Measurements from ENCODE around the gene NAA16.
A peak's percentile ranks its signal among the peaks of the same experiment; 100 is the strongest.

Gene NAA16

GRCh38 chr13:41286370-41286769, 24.7 kb upstream of the NAA16 start:
- no peak for DNase-seq (ENCODE audit: low read depth)
- no peak overlapping the region for H3K4me3 ChIP-seq (ENCODE audit: low read depth, low read length)
- TF ChIP-seq MYC (IDR thresholded peaks at IDR 0.05; ENCODE audit: low read depth, low read length) (no peak), POLR2A (IDR thresholded peaks at IDR 0.05; ENCODE audit: extremely low read depth, insufficient read length) (no peak), MAX (IDR thresholded peaks at IDR 0.05; ENCODE audit: low read depth, low read length) (no peak)

GRCh38 chr13:41289463-41289881, 21.6 kb upstream of the NAA16 start:
- no peak overlapping the region for H3K4me3 ChIP-seq (ENCODE audit: low read depth, low read length)
- no peak for TF ChIP-seq POLR2A (IDR thresholded peaks at IDR 0.05; ENCODE audit: extremely low read depth, insufficient read length)
- TF ChIP-seq, protein P1, sequence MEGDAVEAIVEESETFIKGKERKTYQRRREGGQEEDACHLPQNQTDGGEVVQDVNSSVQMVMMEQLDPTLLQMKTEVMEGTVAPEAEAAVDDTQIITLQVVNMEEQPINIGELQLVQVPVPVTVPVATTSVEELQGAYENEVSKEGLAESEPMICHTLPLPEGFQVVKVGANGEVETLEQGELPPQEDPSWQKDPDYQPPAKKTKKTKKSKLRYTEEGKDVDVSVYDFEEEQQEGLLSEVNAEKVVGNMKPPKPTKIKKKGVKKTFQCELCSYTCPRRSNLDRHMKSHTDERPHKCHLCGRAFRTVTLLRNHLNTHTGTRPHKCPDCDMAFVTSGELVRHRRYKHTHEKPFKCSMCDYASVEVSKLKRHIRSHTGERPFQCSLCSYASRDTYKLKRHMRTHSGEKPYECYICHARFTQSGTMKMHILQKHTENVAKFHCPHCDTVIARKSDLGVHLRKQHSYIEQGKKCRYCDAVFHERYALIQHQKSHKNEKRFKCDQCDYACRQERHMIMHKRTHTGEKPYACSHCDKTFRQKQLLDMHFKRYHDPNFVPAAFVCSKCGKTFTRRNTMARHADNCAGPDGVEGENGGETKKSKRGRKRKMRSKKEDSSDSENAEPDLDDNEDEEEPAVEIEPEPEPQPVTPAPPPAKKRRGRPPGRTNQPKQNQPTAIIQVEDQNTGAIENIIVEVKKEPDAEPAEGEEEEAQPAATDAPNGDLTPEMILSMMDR (IDR thresholded peaks at IDR 0.05; ENCODE audit: low read depth, low read length): no peak
- peak; percentile 81 for DNase-seq (ENCODE audit: low read depth)

DNA sequence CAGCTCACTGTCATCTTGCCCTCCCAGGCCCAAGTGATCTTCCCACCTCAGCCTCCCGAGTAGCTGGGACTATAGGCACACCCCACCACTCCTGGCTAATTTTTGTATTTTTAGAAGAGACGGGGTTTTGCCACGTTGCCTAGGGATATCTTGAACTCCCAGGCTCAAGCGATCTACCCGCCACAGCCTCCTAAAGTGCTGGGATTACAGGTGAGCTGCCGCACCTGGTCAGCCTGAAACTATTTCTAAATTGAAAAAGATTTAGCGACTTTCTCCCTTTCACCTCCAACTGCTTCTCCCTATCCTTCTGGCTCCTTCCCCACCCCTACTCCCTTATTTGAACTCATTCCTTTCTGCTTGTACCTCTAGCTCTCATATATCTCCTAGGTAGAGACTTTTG, 19.8 kb upstream of the NAA16 start:
- H3K4me3 ChIP-seq (ENCODE audit: low read depth, low read length): no peak overlapping the region
- TF ChIP-seq POLR2A (IDR thresholded peaks at IDR 0.05; ENCODE audit: extremely low read depth, insufficient read length) (no peak), MAX (IDR thresholded peaks at IDR 0.05; ENCODE audit: low read depth, low read length) (no peak), MYC (IDR thresholded peaks at IDR 0.05; ENCODE audit: low read depth, low read length) (no peak)
- TF ChIP-seq, protein P1 (IDR thresholded peaks at IDR 0.05; ENCODE audit: low read depth, low read length): no peak
- no peak for DNase-seq (ENCODE audit: low read depth)

- no peak overlapping the region for H3K4me3 ChIP-seq (ENCODE audit: low read depth, low read length)
- TF ChIP-seq POLR2A (IDR thresholded peaks at IDR 0.05; ENCODE audit: extremely low read depth, insufficient read length): no peak
- TF ChIP-seq, protein P1 (IDR thresholded peaks at IDR 0.05; ENCODE audit: low read depth, low read length): no peak
- DNase-seq (ENCODE audit: low read depth): no peak
These were observed 17.8 kb upstream of the NAA16 start for GRCh38 chr13:41293272-41293671.

DNA sequence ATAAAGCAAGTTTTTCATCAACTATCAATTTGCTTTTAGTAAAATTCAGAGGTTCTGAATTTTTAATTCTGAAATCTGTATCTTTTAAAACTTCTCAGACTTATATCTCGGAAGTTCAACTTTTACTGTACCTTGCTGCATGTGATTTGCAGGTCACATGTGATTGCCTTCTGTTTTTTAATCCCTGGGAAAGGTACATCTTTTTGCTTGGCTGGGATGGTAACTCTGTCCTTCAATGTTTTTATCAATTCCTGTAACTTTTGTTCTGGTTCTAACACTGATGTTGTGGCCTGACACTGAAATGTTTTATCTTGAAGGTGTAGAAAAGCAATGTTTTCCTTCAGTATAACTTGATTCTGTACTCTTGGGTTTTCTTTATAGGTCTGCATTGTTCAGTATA, 16.2 kb upstream of the NAA16 start:
- no peak for DNase-seq (ENCODE audit: low read depth)
- TF ChIP-seq MAX (IDR thresholded peaks at IDR 0.05; ENCODE audit: low read depth, low read length): no peak
- TF ChIP-seq MYC (IDR thresholded peaks at IDR 0.05; ENCODE audit: low read depth, low read length): no peak
- no peak for TF ChIP-seq POLR2A (IDR thresholded peaks at IDR 0.05; ENCODE audit: extremely low read depth, insufficient read length)
- TF ChIP-seq, protein P1 (IDR thresholded peaks at IDR 0.05; ENCODE audit: low read depth, low read length): no peak
- H3K4me3 ChIP-seq (ENCODE audit: low read depth, low read length): no peak overlapping the region

DNA sequence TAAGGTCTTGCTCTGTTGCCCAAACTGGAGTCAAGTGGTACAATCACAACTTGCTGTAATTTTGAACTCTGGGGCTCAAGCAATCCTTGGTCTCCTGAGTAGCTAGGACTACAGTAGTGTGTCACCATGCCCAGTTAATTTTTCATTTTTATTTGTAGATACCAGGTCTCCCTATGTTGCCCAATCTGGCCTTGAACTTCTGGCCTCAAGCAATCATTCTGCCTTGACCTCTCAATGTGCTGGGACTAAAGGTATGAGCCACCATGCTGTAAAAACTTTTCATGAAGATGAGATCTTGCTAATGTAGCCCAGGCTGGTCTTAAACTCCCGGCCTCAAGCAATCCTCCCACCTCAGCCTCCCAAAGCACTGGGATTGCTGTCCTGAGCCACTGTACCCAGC, 15.1 kb upstream of the NAA16 start:
- H3K4me3 ChIP-seq (ENCODE audit: low read depth, low read length): no peak overlapping the region
- DNase-seq (ENCODE audit: low read depth): no peak
- TF ChIP-seq, protein P1 (IDR thresholded peaks at IDR 0.05; ENCODE audit: low read depth, low read length): no peak
- TF ChIP-seq MAX (IDR thresholded peaks at IDR 0.05; ENCODE audit: low read depth, low read length): no peak
- no peak for TF ChIP-seq MYC (IDR thresholded peaks at IDR 0.05; ENCODE audit: low read depth, low read length)
- TF ChIP-seq POLR2A (IDR thresholded peaks at IDR 0.05; ENCODE audit: extremely low read depth, insufficient read length): no peak

All from NB4 (cell line).